Keratinocyte (primary cell): Measurements from ENCODE around the gene TSPOAP1.

Experiments
- EZH2 ChIP-seq: IDR thresholded peaks from one replicate; pipeline ENCODE4 v1.6.1; 2012; ENCODE audit warnings: inconsistent platforms, mild to moderate bottlenecking, low read length, moderate library complexity
- TF ChIP-seq, protein P1 (sequence below), 3 experiments: IDR thresholded peaks in 1 of 3; conservative IDR thresholded peaks in 1 of 3; optimal IDR thresholded peaks in 1 of 3; 2 replicates in 2 of 3; 3 replicates in 1 of 3; pipeline versions ENCODE3 to v1.5.1; 2011; ENCODE audit warnings: low read length in 3 of 3, mild to moderate bottlenecking in 3 of 3, moderate library complexity in 2 of 3, control low read depth in 1 of 3, inconsistent platforms in 1 of 3; ENCODE audit not compliant: insufficient read depth in 2 of 3; ENCODE audit errors: extremely low read depth in 1 of 3

- TF ChIP-seq, protein P1, sequence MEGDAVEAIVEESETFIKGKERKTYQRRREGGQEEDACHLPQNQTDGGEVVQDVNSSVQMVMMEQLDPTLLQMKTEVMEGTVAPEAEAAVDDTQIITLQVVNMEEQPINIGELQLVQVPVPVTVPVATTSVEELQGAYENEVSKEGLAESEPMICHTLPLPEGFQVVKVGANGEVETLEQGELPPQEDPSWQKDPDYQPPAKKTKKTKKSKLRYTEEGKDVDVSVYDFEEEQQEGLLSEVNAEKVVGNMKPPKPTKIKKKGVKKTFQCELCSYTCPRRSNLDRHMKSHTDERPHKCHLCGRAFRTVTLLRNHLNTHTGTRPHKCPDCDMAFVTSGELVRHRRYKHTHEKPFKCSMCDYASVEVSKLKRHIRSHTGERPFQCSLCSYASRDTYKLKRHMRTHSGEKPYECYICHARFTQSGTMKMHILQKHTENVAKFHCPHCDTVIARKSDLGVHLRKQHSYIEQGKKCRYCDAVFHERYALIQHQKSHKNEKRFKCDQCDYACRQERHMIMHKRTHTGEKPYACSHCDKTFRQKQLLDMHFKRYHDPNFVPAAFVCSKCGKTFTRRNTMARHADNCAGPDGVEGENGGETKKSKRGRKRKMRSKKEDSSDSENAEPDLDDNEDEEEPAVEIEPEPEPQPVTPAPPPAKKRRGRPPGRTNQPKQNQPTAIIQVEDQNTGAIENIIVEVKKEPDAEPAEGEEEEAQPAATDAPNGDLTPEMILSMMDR (optimal IDR thresholded peaks at IDR 0.05 in 1 of 3, IDR thresholded peaks at IDR 0.05 in 1 of 3, conservative IDR thresholded peaks at IDR 0.05 in 1 of 3; ENCODE audit: extremely low read depth in 1 of 3, insufficient read depth in 2 of 3, low read length in 3 of 3) = no peak
- TF ChIP-seq EZH2 = no peak
Measured at GRCh38 chr17:58326609-58327362, 1.8 kb downstream of the TSPOAP1 start.
